GM18505 (cell line): ENCODE data around the gene MORC2.

ENCODE experiments used
- ATAC-seq: cut with Tn5 transposase; IDR thresholded peaks from one replicate; pipeline ENCODE4 v1.9.1; 2021; ENCODE audit not compliant: unreplicated experiment
- POLR2A ChIP-seq: IDR thresholded peaks from 4 replicates; pipeline ENCODE4 v1.6.1; 2011; ENCODE audit warnings: borderline replicate concordance; ENCODE audit not compliant: insufficient read depth, insufficient read length; ENCODE audit errors: extremely low read depth

Gene MORC2

GRCh38 chr22:30876221-30876751 is 92.3 kb downstream of the MORC2 start:
- ATAC-seq: no peak
- no peak for TF ChIP-seq POLR2A

GRCh38 chr22:30875481-30876215 is 92.9 kb downstream of the MORC2 start:
- no peak for ATAC-seq
- no peak for TF ChIP-seq POLR2A
